ENCODE measurements around the gene BRSK1.

Gene BRSK1

GRCh38 chr19:55253842-55254624 lies 29.8 kb upstream of the BRSK1 start:
- DNase-seq (ENCODE audit: low read depth) = no peak

- no peak for DNase-seq (ENCODE audit: low read depth)
These were observed 29.2 kb upstream of the BRSK1 start for GRCh38 chr19:55254625-55254977.

GRCh38 chr19:55255618-55256423 lies 28.0 kb upstream of the BRSK1 start:
- DNase-seq (ENCODE audit: low read depth) = no peak

GRCh38 chr19:55256562-55257460 lies 27.0 kb upstream of the BRSK1 start:
- no peak for DNase-seq (ENCODE audit: low read depth)

GRCh38 chr19:55257461-55258420 lies 26.1 kb upstream of the BRSK1 start:
- DNase-seq (ENCODE audit: low read depth) = no peak

GRCh38 chr19:55258476-55258827 lies 25.3 kb upstream of the BRSK1 start:
- no peak for DNase-seq (ENCODE audit: low read depth)

- DNase-seq (ENCODE audit: low read depth) = peak; percentile 88
These were observed 24.8 kb upstream of the BRSK1 start, which contains the start of gene PPP6R1 for GRCh38 chr19:55258828-55259539. PPP6R1 (minus strand) TSS chr19:55259017; CDS start chr19:55247103, 11,914 bp downstream.

- no peak for DNase-seq (ENCODE audit: low read depth)
These were observed 24.1 kb upstream of the BRSK1 start for GRCh38 chr19:55259540-55260210.

GRCh38 chr19:55261671-55262126 lies 22.1 kb upstream of the BRSK1 start:
- DNase-seq (ENCODE audit: low read depth) = no peak

GRCh38 chr19:55262359-55262758 lies 21.4 kb upstream of the BRSK1 start:
- DNase-seq (ENCODE audit: low read depth) = no peak

- no peak for DNase-seq (ENCODE audit: low read depth)
These were observed 19.3 kb upstream of the BRSK1 start for GRCh38 chr19:55264531-55264930.

GRCh38 chr19:55265173-55265572 lies 18.6 kb upstream of the BRSK1 start:
- no peak for DNase-seq (ENCODE audit: low read depth)

GRCh38 chr19:55265723-55266386 lies 17.9 kb upstream of the BRSK1 start:
- no peak for DNase-seq (ENCODE audit: low read depth)

GRCh38 chr19:55266404-55266803 lies 17.4 kb upstream of the BRSK1 start:
- DNase-seq (ENCODE audit: low read depth) = no peak

- DNase-seq (ENCODE audit: low read depth) = no peak
These were observed 17.0 kb upstream of the BRSK1 start for GRCh38 chr19:55266840-55267239.

GRCh38 chr19:55269299-55269698 lies 14.5 kb upstream of the BRSK1 start:
- DNase-seq (ENCODE audit: low read depth) = no peak

- DNase-seq (ENCODE audit: low read depth) = no peak
These were observed 13.4 kb upstream of the BRSK1 start for GRCh38 chr19:55270172-55270942.

GRCh38 chr19:55272142-55272541 lies 11.7 kb upstream of the BRSK1 start:
- DNase-seq (ENCODE audit: low read depth) = no peak

Data from stimulated activated CD8-positive, alpha-beta memory T cell treated with anti-CD3 and anti-CD28 coated beads, Interleukin-12 subunit alpha, Interleukin-12 subunit beta, amount 100 ng/mL, for 1 hour (primary cell).